ENCODE measurements around the gene ERI3. TPM values are rescaled to one million over a fixed set of nuclear protein-coding genes. Genes with fewer than 3 reads are reported as not detected.

The ERI3 gene
- total and polyA plus RNA-seq, 2 of the 13 experiments (the other 11 are each of a cell fraction or from before 2014, with no cell fraction given), result 35.6 to 35.9 TPM

DNA sequence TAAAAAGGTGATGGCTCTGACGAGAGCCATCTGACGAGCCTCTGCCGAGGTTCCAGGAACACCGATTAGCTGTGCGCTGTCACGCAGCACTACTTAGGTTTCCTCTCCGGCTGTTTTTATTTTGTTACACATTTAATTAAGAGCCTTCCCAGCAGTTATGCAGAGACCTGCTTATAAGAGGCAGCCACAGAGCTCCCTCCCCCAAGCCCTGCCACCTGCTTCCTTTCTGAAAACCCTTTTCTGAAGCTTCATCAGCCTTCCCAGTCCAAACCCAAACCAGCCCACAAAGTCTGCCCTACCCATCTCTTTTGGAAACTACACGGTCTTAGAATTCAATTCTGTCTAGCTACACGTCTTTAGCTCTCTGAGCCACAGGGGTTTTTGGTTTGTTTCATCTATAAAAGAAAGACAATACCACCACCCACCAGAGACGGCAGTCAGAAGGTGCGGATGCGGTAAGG lies 49.1 kb downstream of the ERI3 start (continued):
- TF ChIP-seq ZNF121 (CRISPR knock-in tag; IDR thresholded peaks at IDR 0.05) (no peak), ZNF607 (CRISPR knock-in tag; IDR thresholded peaks at IDR 0.05; ENCODE audit: borderline replicate concordance) (no peak), ELF4 (CRISPR knock-in tag; IDR thresholded peaks at IDR 0.05; ENCODE audit: borderline replicate concordance) (no peak), ADNP (CRISPR knock-in tag; IDR thresholded peaks at IDR 0.05) (no peak)
- TF ChIP-seq, protein P1, sequence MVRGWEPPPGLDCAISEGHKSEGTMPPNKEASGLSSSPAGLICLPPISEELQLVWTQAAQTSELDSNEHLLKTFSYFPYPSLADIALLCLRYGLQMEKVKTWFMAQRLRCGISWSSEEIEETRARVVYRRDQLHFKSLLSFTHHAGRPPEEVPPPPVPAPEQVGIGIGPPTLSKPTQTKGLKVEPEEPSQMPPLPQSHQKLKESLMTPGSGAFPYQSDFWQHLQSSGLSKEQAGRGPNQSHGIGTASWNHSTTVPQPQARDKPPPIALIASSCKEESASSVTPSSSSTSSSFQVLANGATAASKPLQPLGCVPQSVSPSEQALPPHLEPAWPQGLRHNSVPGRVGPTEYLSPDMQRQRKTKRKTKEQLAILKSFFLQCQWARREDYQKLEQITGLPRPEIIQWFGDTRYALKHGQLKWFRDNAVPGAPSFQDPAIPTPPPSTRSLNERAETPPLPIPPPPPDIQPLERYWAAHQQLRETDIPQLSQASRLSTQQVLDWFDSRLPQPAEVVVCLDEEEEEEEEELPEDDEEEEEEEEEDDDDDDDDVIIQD (CRISPR knock-in tag; IDR thresholded peaks at IDR 0.05; ENCODE audit: low read depth), result no peak

GRCh38 chr1:44303532-44303931 lies 51.5 kb downstream of the ERI3 start:
- POLR2A ChIA-PET, result no interaction called here
- FAIRE-seq, result no peak
- no peak overlapping the region for H3K4me2 ChIP-seq (ENCODE audit: low read depth, low read length)
- no peak overlapping the region for H3K4me3 ChIP-seq (replicated peaks in 1 of 3; ENCODE audit: insufficient read depth in 1 of 3, low read depth in 2 of 3, low read length in 3 of 3)
- no peak for TF ChIP-seq NKX3-1 (CRISPR knock-in tag; IDR thresholded peaks at IDR 0.05)
- TF ChIP-seq, protein P2, sequence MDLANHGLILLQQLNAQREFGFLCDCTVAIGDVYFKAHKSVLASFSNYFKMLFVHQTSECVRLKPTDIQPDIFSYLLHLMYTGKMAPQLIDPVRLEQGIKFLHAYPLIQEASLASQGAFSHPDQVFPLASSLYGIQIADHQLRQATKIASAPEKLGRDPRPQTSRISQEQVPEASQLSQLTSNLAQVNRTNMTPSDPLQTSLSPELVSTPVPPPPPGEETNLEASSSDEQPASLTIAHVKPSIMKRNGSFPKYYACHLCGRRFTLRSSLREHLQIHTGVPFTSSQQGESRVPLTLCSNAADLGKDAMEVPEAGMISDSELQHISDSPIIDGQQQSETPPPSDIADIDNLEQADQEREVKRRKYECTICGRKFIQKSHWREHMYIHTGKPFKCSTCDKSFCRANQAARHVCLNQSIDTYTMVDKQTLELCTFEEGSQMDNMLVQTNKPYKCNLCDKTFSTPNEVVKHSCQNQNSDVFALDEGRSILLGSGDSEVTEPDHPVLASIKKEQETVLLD (CRISPR knock-in tag; IDR thresholded peaks at IDR 0.05; ENCODE audit: low read depth), result no peak
- TF ChIP-seq TBX2 (CRISPR knock-in tag; IDR thresholded peaks at IDR 0.05; ENCODE audit: borderline replicate concordance), result no peak
- no peak for TF ChIP-seq ZNF660 (CRISPR knock-in tag; IDR thresholded peaks at IDR 0.05; ENCODE audit: borderline replicate concordance, low read depth)
- no peak for TF ChIP-seq HMG20A (CRISPR knock-in tag; IDR thresholded peaks at IDR 0.05; ENCODE audit: borderline replicate concordance)
- no peak for TF ChIP-seq RAD51 (IDR thresholded peaks at IDR 0.05; ENCODE audit: borderline replicate concordance)
- no peak for TF ChIP-seq POGK (CRISPR knock-in tag; conservative IDR thresholded peaks at IDR 0.05)
- TF ChIP-seq REXO4 (CRISPR knock-in tag; IDR thresholded peaks at IDR 0.05; ENCODE audit: borderline replicate concordance), result no peak
- TF ChIP-seq JUN (CRISPR knock-in tag; IDR thresholded peaks at IDR 0.05), result no peak
- no peaks in the 10 kb centered on the region for H3K9me3 ChIP-seq (ENCODE audit: low read length)
- no peaks in the 10 kb centered on the region for H3K27me3 ChIP-seq (ENCODE audit: control insufficient read depth in 1 of 2, insufficient read depth in 2 of 2, low read length in 2 of 2)
- in situ Hi-C loops (cut with HindIII; ENCODE audit: extremely low pct_ligation_motif_present, low pct_unique_long_range_greater_than_20kb) (no loop called here), intact Hi-C loops (cut with micrococcal nuclease; ENCODE audit: unreplicated experiment) (no loop called here)
- H3K36me3 ChIP-seq (replicated peaks in 1 of 2; ENCODE audit: control insufficient read depth in 1 of 2, insufficient read depth in 2 of 2, low read length in 2 of 2), result peaks cover 29 to 54% of the 10 kb centered on the region in 2 experiments
- no peak overlapping the region for H3K27ac ChIP-seq (ENCODE audit: extremely low read length, insufficient read depth, low read length)
- no peaks in the 10 kb centered on the region for H3K79me2 ChIP-seq (ENCODE audit: insufficient read depth, low read length)
- 90% methylated on average over 1 of the region's 1 CpG for WGBS (ENCODE audit: low lambda C conversion rate)
- DNase-seq (ENCODE audit: low spot score), result no peak
- no peaks in the 10 kb centered on the region for H4K20me1 ChIP-seq (ENCODE audit: insufficient read depth, low read length)
- BruUV-seq (replicated peaks), result no TSS peak
- H3K9ac ChIP-seq (ENCODE audit: insufficient read depth, low read depth, low read length), result no peak overlapping the region
- H2AFZ ChIP-seq (ENCODE audit: low read length), result no peak overlapping the region
- ATAC-seq, result no peak
- peaks cover 13% of the 10 kb centered on the region for H3K4me1 ChIP-seq (ENCODE audit: insufficient read depth, low read length)
- CTCF ChIA-PET (ENCODE audit: low intra/inter-chr PET ratio, low total read pairs), result no interaction called here
